Activated CD4-positive, alpha-beta T cell treated with anti-CD3 and anti-CD28 coated beads for 1 hour (primary cell): ENCODE measurements around the gene HHATL.

Experiments used
- DNase-seq: peaks from one replicate; pipeline ENCODE4 v3.0.0-alpha.2; 2020

Gene HHATL

DNA sequence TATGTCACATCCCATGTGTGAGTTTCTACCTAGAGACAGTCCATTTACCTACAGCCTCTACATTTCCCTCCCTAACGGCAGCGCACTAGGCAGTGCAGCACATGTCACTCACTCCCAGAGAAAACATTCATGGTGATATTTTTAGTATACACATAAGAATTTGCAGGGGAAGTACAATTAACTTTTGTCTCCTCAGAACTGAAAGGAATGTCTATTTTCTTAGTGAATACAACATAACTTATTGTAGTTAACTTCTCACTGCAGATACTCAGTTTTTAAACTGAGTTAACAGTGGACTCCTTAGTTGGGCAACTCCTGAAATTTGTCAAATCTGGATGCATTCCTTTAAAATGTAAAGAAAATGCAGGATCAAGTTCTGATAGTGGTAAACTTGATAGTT lies 53.6 kb downstream of the HHATL start:
- no peak for DNase-seq

DNA sequence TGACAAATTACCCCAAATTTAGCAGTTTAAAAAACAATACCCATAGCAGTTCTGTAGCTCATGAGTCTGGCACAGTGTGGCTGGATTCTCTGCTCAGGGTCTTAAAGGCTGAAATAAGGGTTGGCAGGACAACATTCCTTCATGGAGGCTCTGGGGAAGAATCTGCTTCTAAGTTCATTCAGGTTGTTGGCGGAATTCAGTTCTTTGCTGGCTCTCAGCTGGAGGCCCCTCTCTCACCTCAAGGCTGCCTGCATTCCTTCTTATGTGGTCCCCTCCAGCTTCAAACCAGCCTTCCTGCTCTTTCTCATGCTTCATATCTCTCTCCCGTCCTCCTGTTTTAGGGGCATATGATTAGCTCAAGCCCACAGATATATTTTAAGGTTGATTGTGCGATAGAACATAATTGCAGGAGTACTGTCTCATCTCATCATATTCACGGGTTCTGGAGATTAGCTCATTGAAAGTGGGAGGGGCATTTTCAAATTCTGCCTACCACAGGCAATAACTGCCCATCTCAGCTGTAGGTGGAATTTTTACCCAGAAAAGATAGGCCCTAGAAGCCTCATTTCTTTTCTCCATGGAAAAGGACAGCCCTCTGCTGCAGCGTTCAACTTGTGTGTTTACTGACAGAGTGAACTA lies 54.7 kb downstream of the HHATL start:
- no peak for DNase-seq
